HEK293 (cell line): Measurements from ENCODE around the gene HLA-C.

Source experiments
- CTCF ChIA-PET: fragments of 350-600 bp; formaldehyde crosslinking; extraction: SDS; loops from one replicate; lab custom pipeline; 2021; ENCODE audit warnings: antibody characterized with exemption; lab: Yijun Ruan, JAX
- POLR2A ChIA-PET: fragments of 300-600 bp; formaldehyde crosslinking; extraction: SDS; loops from one replicate; lab custom pipeline; 2020; ENCODE audit warnings: antibody characterized with exemption, inconsistent platforms; lab: Yijun Ruan, JAX
- H3K27ac ChIP-seq: fragments of 200-500 bp; sonication (Bioruptor generic); 2 replicates; pipeline ENCODE4 v1.5.1; 2014; ENCODE audit warnings: low read depth, low read length, control low read depth, inconsistent platforms; ENCODE audit errors: extremely low read depth
- H3K36me3 ChIP-seq, 2 experiments: fragments of 200-500 bp in 1 of 2; sonication (Bioruptor generic) in 1 of 2; 1 replicate in 1 of 2; 2 replicates in 1 of 2; pipeline ENCODE4 v1.5.1; 2014 to 2017; ENCODE audit warnings: inconsistent platforms in 2 of 2, low read length in 2 of 2; ENCODE audit not compliant: control insufficient read depth in 2 of 2, insufficient read depth in 1 of 2
- H3K4me1 ChIP-seq: fragments of 200-500 bp; sonication (Bioruptor generic); 2 replicates; pipeline ENCODE4 v1.5.1; 2014; ENCODE audit warnings: mild to moderate bottlenecking, low read length, inconsistent platforms; ENCODE audit not compliant: control insufficient read depth, insufficient read depth
- H3K4me3 ChIP-seq: 2 replicates; pipeline ENCODE4 v1.5.1; 2011; ENCODE audit warnings: low read depth, mild to moderate bottlenecking, control low read depth, low read length, moderate library complexity
- H3K9me3 ChIP-seq: fragments of 200-500 bp; sonication (Bioruptor generic); 2 replicates; pipeline ENCODE4 v1.5.1; 2014; ENCODE audit warnings: low read depth, low read length, inconsistent platforms; ENCODE audit not compliant: control insufficient read depth, insufficient read depth
- GLI4 ChIP-seq: fragments of 450-650 bp; formaldehyde crosslinking; IDR thresholded peaks from 2 replicates; pipeline ENCODE4 v1.5.1; 2016; ENCODE audit warnings: missing biosample characterization, missing genetic modification characterization
- HOXA7 ChIP-seq: sonication (generic); formaldehyde crosslinking; IDR thresholded peaks from 2 replicates; pipeline ENCODE4 v1.8.1; 2022; ENCODE audit warnings: missing genetic modification reagents, borderline replicate concordance
- HOXD13 ChIP-seq: sonication (generic); formaldehyde crosslinking; IDR thresholded peaks from 2 replicates; pipeline ENCODE4 v1.8.0; 2022; ENCODE audit warnings: missing genetic modification reagents, borderline replicate concordance
- IKZF3 ChIP-seq: fragments of 450-650 bp; IDR thresholded peaks from 2 replicates; pipeline ENCODE4 v1.5.0; 2018; ENCODE audit warnings: missing biosample characterization, mild to moderate bottlenecking, missing genetic modification characterization, moderate library complexity
- OSR2 ChIP-seq: fragments of 450-650 bp; formaldehyde crosslinking; IDR thresholded peaks from 2 replicates; pipeline ENCODE4 v1.5.1; 2016; ENCODE audit warnings: missing biosample characterization, missing genetic modification characterization
- ZBTB20 ChIP-seq: fragments of 450-650 bp; formaldehyde crosslinking; IDR thresholded peaks from 2 replicates; pipeline ENCODE4 v1.5.1; 2016; ENCODE audit warnings: missing biosample characterization, missing genetic modification characterization
- ZBTB21 ChIP-seq: fragments of 450-650 bp; formaldehyde crosslinking; IDR thresholded peaks from 2 replicates; pipeline ENCODE4 v1.5.1; 2017; ENCODE audit warnings: missing biosample characterization, missing genetic modification characterization
- ZFP41 ChIP-seq: fragments of 450-650 bp; formaldehyde crosslinking; IDR thresholded peaks from 2 replicates; pipeline ENCODE4 v1.5.1; 2016; ENCODE audit warnings: missing biosample characterization, missing genetic modification characterization, borderline replicate concordance
- ZNF157 ChIP-seq: fragments of 450-650 bp; formaldehyde crosslinking; IDR thresholded peaks from 2 replicates; pipeline ENCODE4 v1.5.1; 2016; ENCODE audit warnings: missing biosample characterization, missing genetic modification characterization
- ZNF175 ChIP-seq: fragments of 450-650 bp; formaldehyde crosslinking; IDR thresholded peaks from 2 replicates; pipeline ENCODE4 v1.5.1; 2016; ENCODE audit warnings: missing biosample characterization, missing genetic modification characterization
- ZNF2 ChIP-seq: fragments of 450-650 bp; formaldehyde crosslinking; IDR thresholded peaks from 2 replicates; pipeline ENCODE4 v1.5.1; 2016; ENCODE audit warnings: missing biosample characterization, missing genetic modification characterization
- ZNF223 ChIP-seq: fragments of 450-650 bp; formaldehyde crosslinking; IDR thresholded peaks from 2 replicates; pipeline ENCODE4 v1.5.1; 2016; ENCODE audit warnings: missing biosample characterization, missing genetic modification characterization
- ZNF335 ChIP-seq: fragments of 450-650 bp; formaldehyde crosslinking; conservative IDR thresholded peaks from 2 replicates; pipeline ENCODE4 v1.5.1; 2016; ENCODE audit warnings: missing biosample characterization, missing genetic modification characterization
- ZNF529 ChIP-seq: fragments of 450-650 bp; formaldehyde crosslinking; IDR thresholded peaks from 2 replicates; pipeline ENCODE4 v1.5.1; 2017; ENCODE audit warnings: missing genetic modification characterization, missing biosample characterization; ENCODE audit not compliant: insufficient replicate concordance
- ZNF548 ChIP-seq: fragments of 450-650 bp; formaldehyde crosslinking; IDR thresholded peaks from 2 replicates; pipeline ENCODE4 v1.5.1; 2016; ENCODE audit warnings: missing biosample characterization, missing genetic modification characterization
- ZNF560 ChIP-seq: fragments of 450-650 bp; formaldehyde crosslinking; IDR thresholded peaks from 2 replicates; pipeline ENCODE4 v1.5.1; 2017; ENCODE audit warnings: missing biosample characterization, missing genetic modification characterization, borderline replicate concordance
- ZNF660 ChIP-seq: fragments of 450-650 bp; IDR thresholded peaks from 2 replicates; pipeline ENCODE4 v1.5.1; 2018; ENCODE audit warnings: missing biosample characterization, mild to moderate bottlenecking, missing genetic modification characterization
- ZNF701 ChIP-seq: fragments of 450-650 bp; formaldehyde crosslinking; IDR thresholded peaks from 2 replicates; pipeline ENCODE4 v1.5.1; 2016; ENCODE audit warnings: missing biosample characterization, missing genetic modification characterization
- ZNF747 ChIP-seq: fragments of 450-650 bp; formaldehyde crosslinking; IDR thresholded peaks from 2 replicates; pipeline ENCODE4 v1.5.1; 2016; ENCODE audit warnings: missing biosample characterization, missing genetic modification characterization
- ZNF777 ChIP-seq: fragments of 450-650 bp; formaldehyde crosslinking; IDR thresholded peaks from 2 replicates; pipeline ENCODE4 v1.5.1; 2017; ENCODE audit warnings: missing biosample characterization, missing genetic modification characterization, borderline replicate concordance
- TF ChIP-seq, protein P1 (sequence below): fragments of 450-650 bp; formaldehyde crosslinking; optimal IDR thresholded peaks from 2 replicates; pipeline ENCODE3; 2016; ENCODE audit warnings: missing biosample characterization, mild to moderate bottlenecking, missing genetic modification characterization
- TF ChIP-seq, protein P2 (sequence below): fragments of 450-650 bp; formaldehyde crosslinking; IDR thresholded peaks from 2 replicates; pipeline ENCODE4 v1.5.1; 2016; ENCODE audit warnings: missing biosample characterization, missing genetic modification characterization
- TF ChIP-seq, protein P3 (sequence below): fragments of 450-650 bp; formaldehyde crosslinking; IDR thresholded peaks from 2 replicates; pipeline ENCODE4 v1.5.1; 2016; ENCODE audit warnings: missing biosample characterization, missing genetic modification characterization
- TF ChIP-seq, protein P4 (sequence below): fragments of 450-650 bp; formaldehyde crosslinking; IDR thresholded peaks from 2 replicates; pipeline ENCODE4 v1.5.1; 2017; ENCODE audit warnings: missing biosample characterization, missing genetic modification characterization
- TF ChIP-seq, protein P5 (sequence below): fragments of 450-650 bp; formaldehyde crosslinking; IDR thresholded peaks from 2 replicates; pipeline ENCODE4 v1.5.1; 2016; ENCODE audit warnings: missing biosample characterization, missing genetic modification characterization

HLA-C gene

DNA sequence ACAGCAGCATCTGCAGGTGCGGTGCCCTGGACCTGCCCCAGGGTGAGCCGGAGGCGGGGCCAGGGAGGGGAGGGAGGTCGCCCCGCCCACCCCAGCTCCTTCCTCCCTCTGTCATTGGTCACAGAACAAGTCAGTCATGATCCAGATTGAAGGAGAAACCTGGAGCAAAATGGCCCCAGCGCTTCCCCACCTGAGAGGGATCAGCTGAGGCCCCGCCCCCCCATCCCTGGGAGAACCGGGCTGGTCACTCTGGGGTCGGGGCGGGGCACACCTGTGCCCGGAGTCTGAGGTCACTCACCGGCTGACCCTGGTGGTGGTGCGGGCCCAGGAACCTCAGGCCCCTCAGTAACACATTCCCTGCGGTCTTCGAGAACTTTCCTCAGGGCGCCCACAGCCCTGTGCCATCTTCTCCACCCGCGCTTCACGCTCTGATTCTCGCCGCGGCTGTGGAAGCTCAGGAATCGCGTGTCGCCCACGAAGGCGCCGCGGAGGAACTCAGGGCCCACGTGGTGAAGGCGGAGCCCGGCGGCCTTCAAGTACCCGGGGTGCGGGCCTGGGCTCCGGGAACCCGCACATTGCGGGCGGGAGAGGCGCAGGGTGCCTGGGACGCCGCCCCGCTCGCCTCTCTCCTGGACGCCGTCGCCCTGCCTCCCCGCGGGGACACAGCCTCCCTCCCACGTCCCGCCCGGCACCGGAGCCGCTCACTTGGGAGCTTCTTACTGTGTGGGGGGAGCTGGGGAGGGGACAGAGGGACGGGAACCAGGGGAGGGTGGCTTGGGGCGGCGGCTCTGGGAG lies 36.4 kb upstream of the HLA-C start:
- Histone ChIP-seq H3K9me3 (no peaks in the 10 kb centered on the region), H3K36me3 (no peaks in the 10 kb centered on the region), H3K4me3 (no peak overlapping the region), H3K4me1 (no peaks in the 10 kb centered on the region), H3K27ac (no peak overlapping the region)
- TF ChIP-seq ZNF175 (tag by site-specific recombination) (no peak), ZNF335 (no peak), ZFP41 (tag by site-specific recombination) (no peak), ZNF157 (no peak), HOXA7 (CRISPR knock-in tag) (no peak), GLI4 (tag by site-specific recombination) (no peak), ZNF529 (tag by site-specific recombination) (no peak), ZNF660 (tag by site-specific recombination) (no peak), ZNF223 (tag by site-specific recombination) (no peak), OSR2 (tag by site-specific recombination) (no peak)
- TF ChIP-seq, protein P1, sequence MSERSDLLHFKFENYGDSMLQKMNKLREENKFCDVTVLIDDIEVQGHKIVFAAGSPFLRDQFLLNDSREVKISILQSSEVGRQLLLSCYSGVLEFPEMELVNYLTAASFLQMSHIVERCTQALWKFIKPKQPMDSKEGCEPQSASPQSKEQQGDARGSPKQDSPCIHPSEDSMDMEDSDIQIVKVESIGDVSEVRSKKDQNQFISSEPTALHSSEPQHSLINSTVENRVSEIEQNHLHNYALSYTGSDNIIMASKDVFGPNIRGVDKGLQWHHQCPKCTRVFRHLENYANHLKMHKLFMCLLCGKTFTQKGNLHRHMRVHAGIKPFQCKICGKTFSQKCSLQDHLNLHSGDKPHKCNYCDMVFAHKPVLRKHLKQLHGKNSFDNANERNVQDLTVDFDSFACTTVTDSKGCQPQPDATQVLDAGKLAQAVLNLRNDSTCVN, result no peak
- TF ChIP-seq, protein P2, sequence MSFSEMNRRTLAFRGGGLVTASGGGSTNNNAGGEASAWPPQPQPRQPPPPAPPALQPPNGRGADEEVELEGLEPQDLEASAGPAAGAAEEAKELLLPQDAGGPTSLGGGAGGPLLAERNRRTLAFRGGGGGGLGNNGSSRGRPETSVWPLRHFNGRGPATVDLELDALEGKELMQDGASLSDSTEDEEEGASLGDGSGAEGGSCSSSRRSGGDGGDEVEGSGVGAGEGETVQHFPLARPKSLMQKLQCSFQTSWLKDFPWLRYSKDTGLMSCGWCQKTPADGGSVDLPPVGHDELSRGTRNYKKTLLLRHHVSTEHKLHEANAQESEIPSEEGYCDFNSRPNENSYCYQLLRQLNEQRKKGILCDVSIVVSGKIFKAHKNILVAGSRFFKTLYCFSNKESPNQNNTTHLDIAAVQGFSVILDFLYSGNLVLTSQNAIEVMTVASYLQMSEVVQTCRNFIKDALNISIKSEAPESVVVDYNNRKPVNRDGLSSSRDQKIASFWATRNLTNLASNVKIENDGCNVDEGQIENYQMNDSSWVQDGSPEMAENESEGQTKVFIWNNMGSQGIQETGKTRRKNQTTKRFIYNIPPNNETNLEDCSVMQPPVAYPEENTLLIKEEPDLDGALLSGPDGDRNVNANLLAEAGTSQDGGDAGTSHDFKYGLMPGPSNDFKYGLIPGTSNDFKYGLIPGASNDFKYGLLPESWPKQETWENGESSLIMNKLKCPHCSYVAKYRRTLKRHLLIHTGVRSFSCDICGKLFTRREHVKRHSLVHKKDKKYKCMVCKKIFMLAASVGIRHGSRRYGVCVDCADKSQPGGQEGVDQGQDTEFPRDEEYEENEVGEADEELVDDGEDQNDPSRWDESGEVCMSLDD (tag by site-specific recombination), result no peak
- TF ChIP-seq, protein P3, sequence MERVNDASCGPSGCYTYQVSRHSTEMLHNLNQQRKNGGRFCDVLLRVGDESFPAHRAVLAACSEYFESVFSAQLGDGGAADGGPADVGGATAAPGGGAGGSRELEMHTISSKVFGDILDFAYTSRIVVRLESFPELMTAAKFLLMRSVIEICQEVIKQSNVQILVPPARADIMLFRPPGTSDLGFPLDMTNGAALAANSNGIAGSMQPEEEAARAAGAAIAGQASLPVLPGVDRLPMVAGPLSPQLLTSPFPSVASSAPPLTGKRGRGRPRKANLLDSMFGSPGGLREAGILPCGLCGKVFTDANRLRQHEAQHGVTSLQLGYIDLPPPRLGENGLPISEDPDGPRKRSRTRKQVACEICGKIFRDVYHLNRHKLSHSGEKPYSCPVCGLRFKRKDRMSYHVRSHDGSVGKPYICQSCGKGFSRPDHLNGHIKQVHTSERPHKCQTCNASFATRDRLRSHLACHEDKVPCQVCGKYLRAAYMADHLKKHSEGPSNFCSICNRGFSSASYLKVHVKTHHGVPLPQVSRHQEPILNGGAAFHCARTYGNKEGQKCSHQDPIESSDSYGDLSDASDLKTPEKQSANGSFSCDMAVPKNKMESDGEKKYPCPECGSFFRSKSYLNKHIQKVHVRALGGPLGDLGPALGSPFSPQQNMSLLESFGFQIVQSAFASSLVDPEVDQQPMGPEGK, result no peak
- TF ChIP-seq, protein P4, sequence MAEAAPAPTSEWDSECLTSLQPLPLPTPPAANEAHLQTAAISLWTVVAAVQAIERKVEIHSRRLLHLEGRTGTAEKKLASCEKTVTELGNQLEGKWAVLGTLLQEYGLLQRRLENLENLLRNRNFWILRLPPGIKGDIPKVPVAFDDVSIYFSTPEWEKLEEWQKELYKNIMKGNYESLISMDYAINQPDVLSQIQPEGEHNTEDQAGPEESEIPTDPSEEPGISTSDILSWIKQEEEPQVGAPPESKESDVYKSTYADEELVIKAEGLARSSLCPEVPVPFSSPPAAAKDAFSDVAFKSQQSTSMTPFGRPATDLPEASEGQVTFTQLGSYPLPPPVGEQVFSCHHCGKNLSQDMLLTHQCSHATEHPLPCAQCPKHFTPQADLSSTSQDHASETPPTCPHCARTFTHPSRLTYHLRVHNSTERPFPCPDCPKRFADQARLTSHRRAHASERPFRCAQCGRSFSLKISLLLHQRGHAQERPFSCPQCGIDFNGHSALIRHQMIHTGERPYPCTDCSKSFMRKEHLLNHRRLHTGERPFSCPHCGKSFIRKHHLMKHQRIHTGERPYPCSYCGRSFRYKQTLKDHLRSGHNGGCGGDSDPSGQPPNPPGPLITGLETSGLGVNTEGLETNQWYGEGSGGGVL (tag by site-specific recombination), result no peak
- ChIA-PET CTCF (no interaction called here), POLR2A (interaction anchor here (0.5 kb wide), 1 partner anchor 207 kb away, joined by 4 read pairs; no protein-coding TSS in a partner anchor)

DNA sequence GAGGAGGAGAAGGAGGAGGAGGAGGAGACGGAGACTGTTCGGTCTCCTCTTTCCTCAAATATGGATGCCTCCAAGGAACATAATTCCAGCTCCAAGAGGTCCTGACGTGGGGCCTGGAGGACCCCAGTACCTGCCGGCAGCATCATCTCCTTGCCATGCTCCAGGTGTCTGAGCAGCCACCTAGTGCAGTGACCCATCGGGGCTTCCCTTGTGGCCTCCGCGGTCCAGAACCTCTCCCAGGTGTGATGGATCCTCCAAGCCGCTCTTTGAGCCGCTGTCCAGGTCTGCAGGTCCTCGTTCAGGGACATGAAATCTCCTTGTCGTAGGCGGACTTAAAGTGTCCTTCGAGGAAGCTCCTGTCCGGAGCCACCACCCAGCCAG lies 35.8 kb upstream of the HLA-C start:
- ChIA-PET POLR2A (no interaction called here), CTCF (no interaction called here)
- H3K27ac ChIP-seq, result no peak overlapping the region
- no peaks in the 10 kb centered on the region for H3K36me3 ChIP-seq
- H3K9me3 ChIP-seq, result no peaks in the 10 kb centered on the region
- H3K4me3 ChIP-seq, result no peak overlapping the region
- H3K4me1 ChIP-seq, result no peaks in the 10 kb centered on the region
- TF ChIP-seq, protein P5, sequence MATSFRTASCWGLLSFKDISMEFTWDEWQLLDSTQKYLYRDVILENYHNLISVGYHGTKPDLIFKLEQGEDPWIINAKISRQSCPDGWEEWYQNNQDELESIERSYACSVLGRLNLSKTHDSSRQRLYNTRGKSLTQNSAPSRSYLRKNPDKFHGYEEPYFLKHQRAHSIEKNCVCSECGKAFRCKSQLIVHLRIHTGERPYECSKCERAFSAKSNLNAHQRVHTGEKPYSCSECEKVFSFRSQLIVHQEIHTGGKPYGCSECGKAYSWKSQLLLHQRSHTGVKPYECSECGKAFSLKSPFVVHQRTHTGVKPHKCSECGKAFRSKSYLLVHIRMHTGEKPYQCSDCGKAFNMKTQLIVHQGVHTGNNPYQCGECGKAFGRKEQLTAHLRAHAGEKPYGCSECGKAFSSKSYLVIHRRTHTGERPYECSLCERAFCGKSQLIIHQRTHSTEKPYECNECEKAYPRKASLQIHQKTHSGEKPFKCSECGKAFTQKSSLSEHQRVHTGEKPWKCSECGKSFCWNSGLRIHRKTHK, result no peak
- TF ChIP-seq ZNF2 (tag by site-specific recombination), result no peak
- no peak for TF ChIP-seq ZNF747 (tag by site-specific recombination)
- no peak for TF ChIP-seq HOXD13 (CRISPR knock-in tag)
- no peak for TF ChIP-seq ZNF701
- no peak for TF ChIP-seq ZBTB21 (tag by site-specific recombination)
- TF ChIP-seq ZNF548 (tag by site-specific recombination), result no peak
- no peak for TF ChIP-seq IKZF3 (tag by site-specific recombination)
- no peak for TF ChIP-seq ZNF777 (tag by site-specific recombination)
- TF ChIP-seq ZBTB20 (tag by site-specific recombination), result no peak
- TF ChIP-seq ZNF560, result no peak
